WTC11 (cell line): ENCODE data around the gene SNAP25. TPM values are rescaled to one million over a fixed set of nuclear protein-coding genes. Genes with fewer than 3 reads are reported as not detected.

ENCODE experiments used
- ATAC-seq: fragments of 200-7000 bp; cut with Tn5 transposase; 2 replicates; pipeline ENCODE4 v1.10.0; 2021; ENCODE audit warnings: mild to moderate bottlenecking, moderate library complexity
- CTCF ChIA-PET: fragments of 300-600 bp; sonication (Branson Sonifier 250); formaldehyde crosslinking; loops from one replicate; lab custom pipeline; 2021; ENCODE audit warnings: antibody characterized with exemption; lab: Charles Lee
- POLR2A ChIA-PET: fragments of 350-600 bp; sonication (Branson Sonifier 250); formaldehyde crosslinking; loops from one replicate; lab custom pipeline; 2021; ENCODE audit warnings: antibody characterized with exemption; lab: Charles Lee
- DNase-seq: peaks from one replicate; pipeline ENCODE4 v3.0.0; 2021; ENCODE audit warnings: low spot score
- H3K27ac Mint-ChIP-seq: 2 replicates; pipeline ENCODE4 v1.8.0; 2021; ENCODE audit warnings: mixed read lengths
- H3K27me3 Mint-ChIP-seq: 2 replicates; pipeline ENCODE4 v1.8.0; 2021; ENCODE audit warnings: low read depth, mild to moderate bottlenecking, moderate library complexity, mixed read lengths
- H3K36me3 Mint-ChIP-seq: 2 replicates; pipeline ENCODE4 v1.8.0; 2021; ENCODE audit warnings: mixed read lengths
- H3K4me1 Mint-ChIP-seq: 2 replicates; pipeline ENCODE4 v1.8.0; 2022; ENCODE audit warnings: mixed read lengths
- H3K4me3 Mint-ChIP-seq: 2 replicates; pipeline ENCODE4 v1.8.0; 2021; ENCODE audit warnings: mild to moderate bottlenecking, moderate library complexity, mixed read lengths
- H3K9me3 Mint-ChIP-seq: 2 replicates; pipeline ENCODE4 v1.8.0; 2021; ENCODE audit warnings: mixed read lengths
- ATF2 ChIP-seq: sonication (generic); formaldehyde crosslinking; IDR thresholded peaks from 2 replicates; pipeline ENCODE4 v1.8.1; 2022; ENCODE audit warnings: low read depth, missing genetic modification reagents, borderline replicate concordance
- ATF6 ChIP-seq: sonication (generic); formaldehyde crosslinking; IDR thresholded peaks from 2 replicates; pipeline ENCODE4 v1.8.1; 2023; ENCODE audit warnings: mild to moderate bottlenecking, missing genetic modification reagents
- CREM ChIP-seq: sonication (generic); formaldehyde crosslinking; IDR thresholded peaks from 2 replicates; pipeline ENCODE4 v1.8.1; 2022; ENCODE audit warnings: mild to moderate bottlenecking, missing genetic modification reagents, moderate library complexity
- E2F1 ChIP-seq: sonication (generic); formaldehyde crosslinking; IDR thresholded peaks from 2 replicates; pipeline ENCODE4 v1.8.0; 2022; ENCODE audit warnings: mild to moderate bottlenecking, missing genetic modification reagents
- EMX1 ChIP-seq: fragments of 250-450 bp; sonication (Bioruptor Pico); IDR thresholded peaks from 2 replicates; pipeline ENCODE4 v1.8.0; 2021; ENCODE audit warnings: mild to moderate bottlenecking
- ESRRA ChIP-seq: sonication (generic); formaldehyde crosslinking; IDR thresholded peaks from 2 replicates; pipeline ENCODE4 v1.8.1; 2022; ENCODE audit warnings: mild to moderate bottlenecking, missing genetic modification reagents, borderline replicate concordance
- GABPB1 ChIP-seq: sonication (generic); formaldehyde crosslinking; IDR thresholded peaks from 2 replicates; pipeline ENCODE4 v1.8.1; 2023; ENCODE audit warnings: mild to moderate bottlenecking, missing genetic modification reagents
- JAZF1 ChIP-seq: fragments of 250-450 bp; sonication (Bioruptor Pico); IDR thresholded peaks from 2 replicates; pipeline ENCODE4 v1.9.0; 2021; ENCODE audit warnings: moderate library complexity, mild to moderate bottlenecking, inconsistent platforms
- JUN ChIP-seq: sonication (generic); formaldehyde crosslinking; IDR thresholded peaks from 2 replicates; pipeline ENCODE4 v1.8.0; 2023; ENCODE audit warnings: mild to moderate bottlenecking, missing genetic modification reagents
- MXD4 ChIP-seq: fragments of 250-450 bp; sonication (Bioruptor Pico); IDR thresholded peaks from 2 replicates; pipeline ENCODE4 v1.8.0; 2021; ENCODE audit warnings: mild to moderate bottlenecking, moderate library complexity, borderline replicate concordance
- NR2C2 ChIP-seq: sonication (generic); formaldehyde crosslinking; IDR thresholded peaks from 2 replicates; pipeline ENCODE4 v1.8.0; 2022; ENCODE audit warnings: mild to moderate bottlenecking, missing genetic modification reagents
- RORB ChIP-seq: fragments of 250-450 bp; sonication (Bioruptor Pico); IDR thresholded peaks from 2 replicates; pipeline ENCODE4 v1.9.0; 2021; ENCODE audit warnings: mild to moderate bottlenecking
- SMAD3 ChIP-seq: sonication (generic); formaldehyde crosslinking; IDR thresholded peaks from 2 replicates; pipeline ENCODE4 v1.8.0; 2022; ENCODE audit warnings: missing genetic modification reagents, mild to moderate bottlenecking, borderline replicate concordance
- STAT6 ChIP-seq: sonication (generic); formaldehyde crosslinking; conservative IDR thresholded peaks from 2 replicates; pipeline ENCODE4 v1.8.1; 2023; ENCODE audit warnings: mild to moderate bottlenecking, low read depth, missing genetic modification reagents, moderate library complexity
- TCF7 ChIP-seq: sonication (generic); formaldehyde crosslinking; IDR thresholded peaks from 2 replicates; pipeline ENCODE4 v1.8.0; 2022; ENCODE audit warnings: mild to moderate bottlenecking, low read depth, missing genetic modification reagents, moderate library complexity
- USF2 ChIP-seq: sonication (generic); formaldehyde crosslinking; IDR thresholded peaks from 2 replicates; pipeline ENCODE4 v1.8.1; 2023; ENCODE audit warnings: mild to moderate bottlenecking, missing genetic modification reagents, moderate library complexity
- ZBTB43 ChIP-seq: sonication (generic); formaldehyde crosslinking; IDR thresholded peaks from 2 replicates; pipeline ENCODE4 v1.8.1; 2023; ENCODE audit warnings: mild to moderate bottlenecking, missing genetic modification reagents
- ZNF232 ChIP-seq: sonication (generic); formaldehyde crosslinking; IDR thresholded peaks from 2 replicates; pipeline ENCODE4 v1.8.0; 2022; ENCODE audit warnings: mild to moderate bottlenecking, missing genetic modification reagents
- ZNF317 ChIP-seq: sonication (generic); formaldehyde crosslinking; IDR thresholded peaks from 2 replicates; pipeline ENCODE4 v1.8.1; 2023; ENCODE audit warnings: low read depth, mild to moderate bottlenecking, moderate library complexity, missing genetic modification reagents, borderline replicate concordance
- ZNF423 ChIP-seq: fragments of 250-450 bp; sonication (Bioruptor Pico); IDR thresholded peaks from 2 replicates; pipeline ENCODE4 v2.1.2; 2022; ENCODE audit warnings: mild to moderate bottlenecking, moderate library complexity
- ZNF671 ChIP-seq: fragments of 250-450 bp; sonication (Bioruptor Pico); IDR thresholded peaks from 2 replicates; pipeline ENCODE4 v1.8.0; 2021; ENCODE audit warnings: mild to moderate bottlenecking
- total RNA-seq: library from RNA; stranded (reverse); gene quantifications from 3 replicates; pipeline ENCODE4 v1.2.3, GENCODE V29; 2021

The SNAP25 gene
- total RNA-seq, 1 experiment from 2014 or later, result 0.72 TPM

GRCh38 chr20:10339609-10340008 is 121.0 kb downstream of the SNAP25 start (continued):
- TF ChIP-seq SMAD3 (CRISPR knock-in tag), result no peak
- TF ChIP-seq E2F1 (CRISPR knock-in tag), result no peak
- TF ChIP-seq GABPB1, result no peak
- TF ChIP-seq CREM (CRISPR knock-in tag), result no peak
- TF ChIP-seq ZNF423, result no peak
- TF ChIP-seq USF2 (CRISPR knock-in tag), result no peak
- no peak for TF ChIP-seq ATF6 (CRISPR knock-in tag)
- TF ChIP-seq ZNF317 (CRISPR knock-in tag), result no peak
- no peak for TF ChIP-seq STAT6
- no peak for TF ChIP-seq MXD4 (CRISPR knock-in tag)

GRCh38 chr20:10342152-10342551 is 123.5 kb downstream of the SNAP25 start:
- ChIA-PET POLR2A (no interaction called here), CTCF (no interaction called here)
- Mint-ChIP-seq H3K4me3 (no peak overlapping the region), H3K27me3 (no peaks in the 10 kb centered on the region), H3K9me3 (peaks cover 17% of the 10 kb centered on the region), H3K4me1 (peaks cover 4% of the 10 kb centered on the region; the same call in 1 of the 2 replicates), H3K27ac (no peak overlapping the region), H3K36me3 (peaks cover 9% of the 10 kb centered on the region)
- TF ChIP-seq ATF2 (CRISPR knock-in tag) (no peak), NR2C2 (no peak), TCF7 (no peak), ZNF671 (CRISPR knock-in tag) (no peak), EMX1 (CRISPR knock-in tag) (no peak), ESRRA (no peak), JAZF1 (no peak), ZNF232 (CRISPR knock-in tag) (no peak), ZBTB43 (CRISPR knock-in tag) (no peak), RORB (CRISPR knock-in tag) (no peak), JUN (CRISPR knock-in tag) (no peak)
- DNase-seq (no peak), ATAC-seq (no peak)
